NCI-H345 (cell line): ENCODE measurements around the gene DFFB.
"Not testable (repeated sequence)": the region's sequence is repeated elsewhere in the genome, so short reads cannot be mapped to it uniquely, and the experiment has no call there.

Experiments used
- DNase-seq: peaks from one replicate; lab custom pipeline; 2025; lab: John Stamatoyannopoulos, UW

Gene DFFB

GRCh38 chr1:3856923-3857790 lies at the start of gene DFFB, which contains the start of gene CEP104:
Gene DFFB, plus strand, starts transcription at chr1:3857476. Its CDS starts 128 bp downstream, at chr1:3857604.
Gene CEP104, minus strand, starts transcription at chr1:3857211. Its CDS starts 4,804 bp downstream, at chr1:3852407.
- DNase-seq: peak; percentile 99

- DNase-seq: no peak
Measured at GRCh38 chr1:3807769-3808168, 49.5 kb upstream of the DFFB start.

- no peak for DNase-seq
Measured at GRCh38 chr1:3809680-3810079, 47.6 kb upstream of the DFFB start.

GRCh38 chr1:3810149-3810761 lies 47.0 kb upstream of the DFFB start:
- not testable (repeated sequence) for DNase-seq

- DNase-seq: no peak
Measured at GRCh38 chr1:3811595-3811911, 45.7 kb upstream of the DFFB start.

DNA sequence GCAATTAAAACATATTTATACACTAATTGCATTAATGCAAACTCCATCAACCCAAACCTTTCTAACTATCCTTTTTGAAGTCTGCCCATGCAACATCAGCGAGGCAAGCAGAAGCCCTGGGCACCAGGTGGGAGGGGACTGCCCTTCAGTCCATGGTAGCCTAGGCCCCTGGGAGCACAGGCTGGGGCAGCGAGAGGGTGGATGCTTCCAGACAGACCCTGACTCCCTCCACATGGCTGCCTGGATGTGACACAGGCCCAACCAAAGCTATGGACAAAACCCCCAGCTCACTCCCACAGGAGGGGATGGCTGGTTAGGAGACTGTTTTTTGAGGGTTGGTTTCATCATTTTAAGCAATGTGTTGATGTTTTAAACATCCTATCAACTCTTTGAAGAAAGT lies 43.2 kb upstream of the DFFB start:
- DNase-seq: no peak

- DNase-seq: no peak
Measured at GRCh38 chr1:3814771-3815561, 42.3 kb upstream of the DFFB start.

GRCh38 chr1:3816331-3817137 lies 40.7 kb upstream of the DFFB start:
- DNase-seq: no peak

DNA sequence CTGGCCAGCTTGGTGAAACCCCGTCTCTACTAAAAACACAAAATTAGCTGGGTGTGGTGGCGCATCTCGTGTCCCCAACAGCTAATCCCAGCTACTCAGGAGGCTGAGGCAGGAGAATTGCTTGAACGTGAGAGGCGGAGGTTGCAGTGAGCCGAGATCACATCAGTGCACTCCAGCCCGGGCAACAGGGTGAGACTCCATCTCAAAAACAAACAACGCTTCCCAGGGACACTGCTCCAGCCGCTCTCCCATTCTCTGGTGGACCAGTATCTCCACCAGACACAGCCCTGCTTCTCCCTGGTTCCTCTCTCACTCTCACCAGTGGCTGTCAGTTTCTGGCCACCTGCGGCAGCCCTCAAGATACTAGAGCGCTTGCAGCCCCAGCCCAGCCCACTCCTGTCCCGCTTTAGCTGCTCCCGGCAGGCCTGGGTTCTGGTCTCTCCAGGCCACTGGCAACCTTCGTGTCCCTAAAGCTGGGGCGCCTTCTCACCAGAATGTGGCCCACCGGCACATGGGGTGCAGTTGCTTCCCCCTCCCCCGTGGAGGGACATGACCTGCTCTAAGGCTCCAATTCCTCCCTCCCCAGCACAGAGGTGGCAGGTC lies 40.0 kb upstream of the DFFB start:
- DNase-seq: no peak

GRCh38 chr1:3817821-3818597 lies 39.3 kb upstream of the DFFB start:
- no peak for DNase-seq

- DNase-seq: peak; percentile 3
Measured at GRCh38 chr1:3819771-3820200, 37.5 kb upstream of the DFFB start.

- DNase-seq: no peak
Measured at GRCh38 chr1:3820316-3820715, 37.0 kb upstream of the DFFB start.

- peak; percentile 6 for DNase-seq
Measured at GRCh38 chr1:3821004-3821403, 36.3 kb upstream of the DFFB start.

DNA sequence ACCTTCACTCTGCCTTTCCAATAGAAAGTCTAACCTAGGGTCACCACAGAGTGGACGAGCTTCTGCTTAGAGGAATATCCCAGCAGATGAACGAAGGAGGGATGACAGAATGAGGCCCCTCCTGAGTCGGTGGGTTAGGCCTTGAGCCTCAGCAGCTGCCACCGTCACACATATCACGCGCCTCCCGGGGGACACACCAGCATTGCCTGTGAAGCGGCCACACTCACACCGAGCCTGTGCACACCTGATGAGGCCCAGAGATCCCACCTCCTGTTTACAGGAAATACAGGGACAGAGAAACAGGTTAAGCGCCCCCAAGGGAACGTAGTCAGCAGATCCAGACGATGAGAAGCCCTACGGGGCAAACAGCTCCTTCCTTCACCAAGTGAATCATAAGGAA lies 35.8 kb upstream of the DFFB start:
- DNase-seq: no peak

DNA sequence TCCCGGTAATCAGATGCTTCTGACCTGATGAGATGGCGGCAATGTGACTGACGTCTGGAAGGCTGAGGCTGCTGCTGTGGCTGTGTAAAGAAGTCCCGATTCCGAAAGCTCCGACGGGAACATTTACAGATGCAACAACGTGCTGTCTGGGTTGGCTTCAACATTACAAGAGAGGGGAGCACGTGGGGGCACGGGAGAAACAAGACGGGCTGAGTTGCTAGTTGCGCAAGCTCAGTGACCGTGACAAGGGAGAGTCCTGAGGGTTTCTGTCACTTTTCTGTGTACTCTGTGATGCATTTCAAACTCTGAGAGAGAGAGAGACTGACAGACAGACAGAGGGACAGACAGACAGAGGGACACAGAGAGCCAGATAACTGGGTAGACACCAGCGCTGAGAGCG lies 35.4 kb upstream of the DFFB start:
- no peak for DNase-seq

GRCh38 chr1:3822421-3822820 lies 34.9 kb upstream of the DFFB start:
- DNase-seq: no peak

DNA sequence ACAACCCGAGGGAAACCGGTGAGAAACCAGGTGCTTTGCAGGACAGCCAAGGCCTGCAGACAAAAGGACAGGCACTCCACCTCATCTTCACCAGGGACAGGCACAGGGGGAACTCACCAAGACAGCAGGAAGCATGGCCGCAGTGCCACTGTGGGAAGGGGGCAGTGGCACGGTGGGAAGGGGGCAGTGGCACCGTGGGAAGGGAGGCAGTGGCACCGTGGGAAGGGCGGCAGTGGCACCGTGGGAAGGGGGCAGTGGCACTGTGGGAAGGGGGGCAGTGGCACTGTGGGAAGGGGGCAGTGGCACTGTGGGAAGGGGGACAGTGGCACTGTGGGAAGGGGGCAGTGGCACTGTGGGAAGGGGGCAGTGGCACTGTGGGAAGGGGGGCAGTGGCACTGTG lies 32.6 kb upstream of the DFFB start:
- DNase-seq: no peak

DNA sequence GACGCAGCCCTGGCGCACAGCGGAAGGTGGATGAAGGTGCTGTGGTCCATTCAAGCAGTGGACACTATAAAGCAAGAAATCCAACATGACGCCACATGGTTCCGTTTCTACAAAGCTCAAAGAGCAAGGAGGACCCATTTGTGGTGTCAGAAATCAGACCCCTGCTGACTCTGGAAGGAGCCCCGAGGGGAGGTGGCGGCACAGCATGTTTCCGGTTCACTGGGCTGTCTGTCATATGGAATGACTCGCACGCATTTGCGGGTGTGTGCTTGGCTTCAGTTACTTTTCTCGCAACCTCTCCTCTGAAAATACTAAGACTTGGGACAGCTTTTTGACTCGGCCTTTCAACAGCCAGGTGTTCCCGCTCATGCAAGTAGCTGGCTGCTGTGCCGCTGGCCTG lies 31.9 kb upstream of the DFFB start:
- DNase-seq: no peak

GRCh38 chr1:3827813-3828307 lies 29.4 kb upstream of the DFFB start:
- DNase-seq: no peak

DNA sequence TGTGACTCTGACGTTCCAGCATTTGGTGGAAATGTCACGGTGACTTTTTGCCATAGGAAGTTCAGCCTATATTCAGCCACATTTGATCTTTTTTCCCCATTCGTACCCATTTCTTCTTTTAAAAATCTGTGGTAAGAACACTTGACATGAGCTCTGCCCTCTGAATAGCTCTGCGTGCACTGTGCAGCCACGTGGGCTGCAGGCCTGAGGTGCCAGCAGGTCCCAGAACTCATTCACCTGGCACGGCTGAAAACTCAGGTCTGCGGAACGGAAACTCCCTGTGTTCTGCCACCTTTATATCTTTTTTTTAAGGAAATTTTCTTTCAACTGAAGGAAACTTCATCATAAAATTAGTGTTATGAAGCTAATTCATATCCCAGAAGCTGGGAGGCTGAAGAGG lies 28.9 kb upstream of the DFFB start:
- no peak for DNase-seq

GRCh38 chr1:3831689-3832088 lies 25.6 kb upstream of the DFFB start:
- DNase-seq: no peak
